Hepatocyte (in vitro differentiated cells): ENCODE results near the gene RIN3.

Experiments
- CTCF ChIP-seq: fragments of 200-600 bp; sonication (generic); IDR thresholded peaks from 2 replicates; pipeline ENCODE4 v1.5.1; 2016; ENCODE audit warnings: antibody characterized with exemption, mild to moderate bottlenecking; ENCODE audit not compliant: poor library complexity
- EZH2 ChIP-seq: fragments of 200-600 bp; sonication (generic); IDR thresholded peaks from 2 replicates; pipeline ENCODE4 v1.6.1; 2016; ENCODE audit warnings: antibody characterized with exemption, mild to moderate bottlenecking, borderline replicate concordance
- EZH2phosphoT487 ChIP-seq: fragments of 200-600 bp; sonication (generic); IDR thresholded peaks from one replicate; pipeline ENCODE4 v1.6.1; 2018; ENCODE audit warnings: antibody characterized with exemption, mild to moderate bottlenecking, low read depth, moderate library complexity; ENCODE audit not compliant: unreplicated experiment, severe bottlenecking

DNA sequence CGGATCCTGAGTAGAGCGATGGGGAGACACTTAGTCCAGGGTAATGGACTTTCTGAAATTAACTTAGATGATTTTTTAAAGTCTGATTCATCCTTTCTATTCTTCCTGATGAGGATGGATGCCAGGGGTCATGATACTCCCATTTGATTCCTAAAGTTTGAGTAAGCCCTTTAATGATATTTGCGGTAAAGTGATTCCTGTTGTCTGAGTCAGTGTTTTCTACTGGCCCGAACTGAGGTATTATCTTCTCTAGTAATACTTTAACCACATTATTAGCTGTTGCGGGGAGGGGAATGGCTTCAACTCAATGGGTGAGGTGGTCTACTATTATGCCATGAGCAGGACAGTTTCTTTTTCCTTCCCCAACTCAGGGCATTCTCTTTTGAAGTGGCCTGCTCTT lies 111.6 kb downstream of the RIN3 start:
- TF ChIP-seq CTCF (no peak), EZH2phosphoT487 (no peak), EZH2 (no peak)
